ENCODE results near the gene TTC21A.

DNA sequence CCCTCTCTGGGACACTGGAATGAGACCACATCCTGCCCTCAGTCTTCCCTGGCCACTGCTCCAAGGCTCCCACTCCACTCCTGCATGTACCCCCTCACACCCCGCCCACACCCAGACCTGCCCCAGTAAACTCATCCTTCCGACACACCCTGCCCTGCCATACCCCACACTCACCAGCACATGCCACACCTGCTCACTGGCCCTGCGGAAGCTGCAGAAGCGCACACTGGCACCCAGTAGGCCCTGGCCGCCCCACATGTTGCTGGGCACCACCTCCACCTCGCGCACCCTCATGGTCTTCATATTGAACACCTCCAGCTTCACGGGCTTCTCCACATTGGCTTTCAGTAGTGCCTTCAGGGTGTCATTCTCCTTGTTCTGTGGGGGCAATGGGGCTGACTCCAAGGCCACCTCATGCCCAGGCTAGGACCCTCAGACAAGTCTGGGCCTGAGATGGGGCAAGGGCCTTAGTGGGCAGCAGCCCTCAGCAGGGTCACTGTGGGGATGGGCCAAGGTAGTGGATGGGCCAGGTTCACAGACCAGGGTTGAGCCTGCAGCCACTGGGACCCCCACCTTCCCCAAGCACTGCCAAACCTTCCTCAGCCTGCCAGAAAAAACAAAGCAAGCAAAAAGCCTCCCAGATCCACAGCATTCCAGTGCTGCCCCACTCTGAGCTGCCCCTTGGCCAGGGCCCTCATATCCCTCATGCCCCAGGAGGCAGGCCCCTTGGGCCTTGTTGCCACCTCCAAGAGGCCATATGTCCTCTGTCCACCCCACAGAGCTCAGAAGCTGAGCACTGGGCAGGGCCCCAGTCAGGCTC, 4.8 kb upstream of the TTC21A start:
- TF ChIP-seq CTCF (IDR thresholded peaks at IDR 0.05; ENCODE audit: borderline replicate concordance, extremely low read depth, low read length, poor library complexity, severe bottlenecking): no peak
- TF ChIP-seq EZH2 (IDR thresholded peaks at IDR 0.05; ENCODE audit: borderline replicate concordance, low read depth, low read length, severe bottlenecking): no peak
